ENCODE results near the gene RNF212. TPM values are rescaled to one million over a fixed set of nuclear protein-coding genes. Genes with fewer than 3 reads are reported as not detected.

The RNF212 gene
- total and polyA plus RNA-seq, 8 donors = 1.3 to 4.8 (median 2.6) TPM; not detected in 4

DNA sequence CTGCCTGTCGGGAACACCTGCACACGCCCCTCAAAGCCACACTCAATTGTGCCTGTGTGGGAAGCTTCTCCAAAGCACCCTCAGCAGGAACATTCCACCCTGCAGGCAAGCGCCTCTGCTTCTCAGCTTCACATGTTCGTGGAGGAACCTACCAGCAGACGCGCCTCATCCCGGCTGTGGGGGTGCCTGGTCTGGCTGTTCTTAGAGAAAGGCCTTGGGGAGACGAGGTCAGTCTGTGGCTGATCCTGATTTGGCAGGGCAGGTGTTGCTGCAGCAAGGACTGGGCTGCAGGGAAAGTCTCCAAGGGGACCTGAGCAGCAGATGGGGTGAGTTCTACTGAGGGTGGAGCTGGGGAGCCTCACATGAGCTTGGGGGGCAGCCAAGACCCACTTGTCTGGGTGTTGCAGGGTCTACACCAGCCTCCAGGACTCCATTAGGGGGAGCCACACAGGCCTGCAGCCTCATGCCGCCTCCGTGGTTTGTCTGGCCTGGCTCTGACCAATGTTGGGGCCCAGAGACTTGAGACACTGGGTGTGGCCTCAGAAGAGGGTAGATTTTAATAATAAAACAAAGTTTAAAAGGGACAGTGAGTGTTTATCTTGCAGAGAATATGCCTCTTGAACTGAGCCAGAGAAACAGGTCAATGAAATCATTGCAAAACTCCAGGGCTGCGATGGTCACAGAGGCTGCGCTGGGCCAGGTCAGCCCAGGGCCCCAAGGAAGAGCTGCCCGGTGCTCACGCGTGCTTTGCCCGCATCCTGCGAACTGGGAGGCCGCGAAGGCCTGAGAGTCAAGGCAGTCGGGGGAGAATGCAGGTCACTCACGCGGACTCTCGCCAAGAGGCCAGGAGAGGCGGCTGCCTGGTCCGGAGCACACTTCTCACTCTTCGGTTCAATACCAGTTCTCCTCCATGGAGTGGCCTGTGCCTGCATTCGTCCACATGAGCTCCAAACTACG lies 21.1 kb downstream of the RNF212 start:
- Histone ChIP-seq H3K9me3 (peaks cover 0 to 9% (median 8%) of the 10 kb centered on the region in 4 donors), H3K27ac (no peak overlapping the region), H3K4me3 (no peak overlapping the region), H3K27me3 (peaks cover 0 to 4% (median 0%) of the 10 kb centered on the region in 3 donors), H3K36me3 (no peaks in the 10 kb centered on the region), H3K4me1 (no peaks in the 10 kb centered on the region)
- TF ChIP-seq POLR2AphosphoS5 (IDR thresholded peaks at IDR 0.05) (no peak), CTCF (IDR thresholded peaks at IDR 0.05) (no peak), EP300 (IDR thresholded peaks at IDR 0.05) (no peak), POLR2A (IDR thresholded peaks at IDR 0.05) (no peak)
- intact Hi-C loops (cut with DNase I; ENCODE audit: low total_unique reads) = no loop called here
- DNase-seq = no peak
- WGBS, 5 donors = 80 to 91% (median 89%) methylated on average over 27 to 28 of the region's 28 CpGs

DNA sequence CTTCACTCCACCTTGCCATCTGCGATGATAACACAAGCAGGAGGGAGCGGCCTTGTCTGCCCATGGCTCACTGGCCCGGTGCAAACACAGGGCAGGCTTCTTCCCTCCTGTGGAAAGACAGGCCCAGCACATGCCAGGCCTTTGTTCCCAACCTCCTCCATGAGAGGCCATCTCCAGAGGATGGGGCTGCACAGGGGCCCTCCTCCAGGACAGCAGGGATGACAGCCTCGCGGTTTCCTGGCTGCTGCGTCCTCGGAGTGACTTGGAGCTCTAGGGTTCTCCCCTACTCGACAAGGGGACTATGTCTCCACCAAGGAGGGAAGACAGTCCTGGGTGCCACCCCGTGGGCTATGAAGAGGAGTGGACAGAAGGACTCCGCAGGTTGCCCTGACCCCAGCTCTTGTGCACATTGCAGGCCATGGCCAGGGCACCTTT lies 21.8 kb downstream of the RNF212 start:
- H3K27ac ChIP-seq = no peak overlapping the region
- peaks cover 0 to 4% (median 0%) of the 10 kb centered on the region in 3 donors for H3K27me3 ChIP-seq
- intact Hi-C loops (cut with DNase I; ENCODE audit: low total_unique reads) = no loop called here
- H3K4me3 ChIP-seq = no peak overlapping the region
- 90 to 95% (median 92%) methylated on average over 7 to 10 of the region's 10 CpGs for WGBS, 5 donors
- H3K9me3 ChIP-seq = peaks cover 0 to 9% (median 8%) of the 10 kb centered on the region in 4 donors
- H3K36me3 ChIP-seq = no peaks in the 10 kb centered on the region
- DNase-seq = no peak
- TF ChIP-seq POLR2A (IDR thresholded peaks at IDR 0.05) = no peak
- no peak for TF ChIP-seq CTCF (IDR thresholded peaks at IDR 0.05)
- TF ChIP-seq EP300 (IDR thresholded peaks at IDR 0.05) = no peak
- TF ChIP-seq POLR2AphosphoS5 (IDR thresholded peaks at IDR 0.05) = no peak
- H3K4me1 ChIP-seq = no peaks in the 10 kb centered on the region

DNA sequence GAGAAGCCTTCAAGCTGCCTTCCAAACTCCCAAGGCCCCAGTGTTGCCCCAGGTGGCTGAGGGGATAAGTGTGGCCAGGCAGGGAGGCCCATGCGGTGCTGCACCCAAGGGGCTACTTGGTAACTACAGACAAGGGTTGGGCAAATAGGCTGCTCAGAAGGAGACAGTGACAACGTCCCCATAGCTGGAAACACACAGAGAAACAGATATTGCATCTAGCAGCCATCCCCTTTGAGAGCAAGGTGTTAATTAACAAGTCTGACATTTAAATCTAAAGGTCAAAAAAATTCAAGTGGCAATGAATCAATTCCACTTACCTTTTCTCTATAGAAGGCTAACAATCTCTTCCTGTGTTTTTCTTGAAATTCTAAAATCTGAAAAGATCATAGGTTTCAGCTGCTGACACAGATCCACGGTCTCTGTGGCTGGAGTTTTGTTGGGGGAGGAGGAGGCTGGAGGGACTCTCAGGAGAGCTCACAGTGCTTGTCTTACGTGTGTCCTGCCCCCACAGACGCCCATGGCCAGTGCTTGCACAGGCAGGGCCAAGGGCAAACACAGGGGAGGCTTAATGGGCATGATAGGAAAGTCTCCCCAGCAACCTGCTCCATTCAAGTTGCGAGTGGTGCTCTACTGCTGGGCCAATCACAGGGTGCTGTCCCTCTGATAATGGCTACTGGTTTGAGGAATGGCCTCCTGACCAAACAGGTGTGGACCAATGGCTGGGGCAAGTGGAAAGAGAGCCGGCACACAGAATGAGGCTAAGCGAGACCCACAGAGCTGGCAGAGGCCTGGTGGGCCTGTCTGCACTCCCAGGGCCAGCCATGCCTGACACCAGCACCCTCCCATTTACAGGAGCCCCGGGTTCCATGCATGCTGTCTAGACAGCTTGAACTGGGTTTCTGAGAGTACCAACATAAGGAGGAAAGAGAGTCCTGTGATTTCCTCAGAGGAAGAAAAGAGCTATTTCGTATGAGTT lies 22.6 kb downstream of the RNF212 start:
- intact Hi-C loops (cut with DNase I; ENCODE audit: low total_unique reads) = no loop called here
- H3K9me3 ChIP-seq = peaks cover 0 to 9% (median 8%) of the 10 kb centered on the region in 4 donors
- WGBS, 5 donors = 73 to 83% (median 78%) methylated on average over 10 of the region's 10 CpGs
- H3K36me3 ChIP-seq = no peaks in the 10 kb centered on the region
- peaks cover 0 to 10% (median 0%) of the 10 kb centered on the region in 3 donors for H3K27me3 ChIP-seq
- no peak for DNase-seq
- H3K4me1 ChIP-seq = no peaks in the 10 kb centered on the region
- H3K27ac ChIP-seq = no peak overlapping the region
- no peak for TF ChIP-seq CTCF (IDR thresholded peaks at IDR 0.05)
- no peak for TF ChIP-seq POLR2AphosphoS5 (IDR thresholded peaks at IDR 0.05)
- no peak for TF ChIP-seq EP300 (IDR thresholded peaks at IDR 0.05)
- no peak for TF ChIP-seq POLR2A (IDR thresholded peaks at IDR 0.05)
- no peak overlapping the region for H3K4me3 ChIP-seq

DNA sequence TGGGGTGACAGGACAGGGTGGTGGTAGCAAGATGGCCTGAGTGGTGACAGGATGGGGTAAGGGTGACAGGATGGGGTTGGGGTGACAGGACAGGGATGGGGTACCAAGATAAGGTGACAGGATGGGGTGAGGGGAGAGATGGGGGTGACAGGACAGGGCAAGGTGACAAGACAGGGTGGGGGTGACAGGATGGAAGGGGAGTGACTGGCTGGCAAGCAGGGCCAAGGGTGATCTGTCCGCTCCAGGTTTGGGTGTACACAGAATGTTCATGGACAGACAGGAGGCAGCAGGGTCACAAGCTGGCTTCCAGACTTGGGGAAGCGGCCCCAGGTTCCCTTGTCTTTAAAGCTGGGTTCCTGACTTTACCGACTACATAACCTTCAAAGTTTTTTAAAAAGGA lies 23.3 kb downstream of the RNF212 start:
- no peaks in the 10 kb centered on the region for H3K36me3 ChIP-seq
- no peak overlapping the region for H3K27ac ChIP-seq
- DNase-seq = no peak
- 84 to 97% (median 93%) methylated on average over 3 of the region's 3 CpGs for WGBS, 5 donors
- intact Hi-C loops (cut with DNase I; ENCODE audit: low total_unique reads) = no loop called here
- TF ChIP-seq EP300 (IDR thresholded peaks at IDR 0.05) (no peak), POLR2A (IDR thresholded peaks at IDR 0.05) (no peak), CTCF (IDR thresholded peaks at IDR 0.05) (no peak), POLR2AphosphoS5 (IDR thresholded peaks at IDR 0.05) (no peak)
- H3K4me3 ChIP-seq = no peak overlapping the region
- peaks cover 0 to 16% (median 0%) of the 10 kb centered on the region in 3 donors for H3K27me3 ChIP-seq
- no peaks in the 10 kb centered on the region for H3K4me1 ChIP-seq
- peaks cover 0 to 9% (median 8%) of the 10 kb centered on the region in 4 donors for H3K9me3 ChIP-seq

Data from stomach (tissue), 9 donors.